ENCODE measurements around the gene FLT4. TPM values are rescaled to one million over a fixed set of nuclear protein-coding genes. Genes with fewer than 3 reads are reported as not detected.
A peak's percentile ranks its signal among the peaks of the same experiment; 100 is the strongest.

Gene FLT4
- total RNA-seq, 1 donor from 2014 or later: 236 TPM

- no peak for DNase-seq (ENCODE audit: low read depth in 2 of 2)
These were observed 21.8 kb downstream of the FLT4 start for GRCh38 chr5:180627386-180628120.

GRCh38 chr5:180626661-180627385 lies 22.6 kb downstream of the FLT4 start:
- no peak for DNase-seq (ENCODE audit: low read depth in 2 of 2)

- no peak for DNase-seq (ENCODE audit: low read depth in 2 of 2)
These were observed 23.4 kb downstream of the FLT4 start for GRCh38 chr5:180625791-180626660.

GRCh38 chr5:180625125-180625790 lies 24.1 kb downstream of the FLT4 start:
- DNase-seq (ENCODE audit: low read depth in 2 of 2): no peak

GRCh38 chr5:180624587-180624986 lies 24.8 kb downstream of the FLT4 start:
- no peak for DNase-seq (ENCODE audit: low read depth in 2 of 2)

GRCh38 chr5:180623844-180624243 lies 25.6 kb downstream of the FLT4 start:
- DNase-seq (ENCODE audit: low read depth in 2 of 2): no peak

GRCh38 chr5:180623411-180623834 lies 26.0 kb downstream of the FLT4 start:
- peak; percentile 50 to 88 for DNase-seq (ENCODE audit: low read depth in 2 of 2)

- DNase-seq (ENCODE audit: low read depth in 2 of 2): no peak
These were observed 26.5 kb downstream of the FLT4 start for GRCh38 chr5:180622910-180623309.

- DNase-seq (ENCODE audit: low read depth in 2 of 2): no peak
These were observed 28.1 kb downstream of the FLT4 start for GRCh38 chr5:180621311-180621710.

GRCh38 chr5:180620014-180620413 lies 29.4 kb downstream of the FLT4 start:
- DNase-seq (ENCODE audit: low read depth in 2 of 2): no peak

GRCh38 chr5:180619563-180619915 lies 29.9 kb downstream of the FLT4 start:
- no peak for DNase-seq (ENCODE audit: low read depth in 2 of 2)

- no peak for DNase-seq (ENCODE audit: low read depth in 2 of 2)
These were observed 30.4 kb downstream of the FLT4 start for GRCh38 chr5:180618829-180619562.

- DNase-seq (ENCODE audit: low read depth in 2 of 2): no peak
These were observed 30.9 kb downstream of the FLT4 start for GRCh38 chr5:180618487-180618828.

GRCh38 chr5:180613814-180614188 lies 35.6 kb downstream of the FLT4 start:
- no peak for DNase-seq (ENCODE audit: low read depth in 2 of 2)

- DNase-seq (ENCODE audit: low read depth in 2 of 2): no peak
These were observed 36.1 kb downstream of the FLT4 start for GRCh38 chr5:180613188-180613813.

GRCh38 chr5:180612683-180613082 lies 36.7 kb downstream of the FLT4 start:
- DNase-seq (ENCODE audit: low read depth in 2 of 2): no peak

GRCh38 chr5:180611140-180611850 lies 38.1 kb downstream of the FLT4 start:
- DNase-seq (ENCODE audit: low read depth in 2 of 2): peak; percentile 25 to 47

- no peak for DNase-seq (ENCODE audit: low read depth in 2 of 2)
These were observed 39.4 kb downstream of the FLT4 start for GRCh38 chr5:180609817-180610550.

GRCh38 chr5:180609386-180609785 lies 40.0 kb downstream of the FLT4 start:
- DNase-seq (ENCODE audit: low read depth in 2 of 2): no peak
